Right lobe of liver (tissue), 6 donors: ENCODE data around the gene ANKFN1. TPM values are rescaled to one million over a fixed set of nuclear protein-coding genes. Genes with fewer than 3 reads are reported as not detected.

Experiments
- ATAC-seq, 4 donors: fragments of 200-7000 bp; cut with Tn5 transposase; one replicate each; pipeline ENCODE4 v1.9.1; 2020; ENCODE audit warnings: mild to moderate bottlenecking in 4 of 4, moderate library complexity in 4 of 4
- DNase-seq, 3 donors: peaks; one replicate each; pipeline ENCODE4 v3.0.0-alpha.2; 2020
- H3K27ac ChIP-seq, 3 donors: fragments of 200-600 bp; one replicate each; pipeline ENCODE4 v1.8.0; 2022
- H3K27me3 ChIP-seq, 2 donors: fragments of 200-600 bp; one replicate each; pipeline ENCODE4 v1.8.0; 2022
- H3K36me3 ChIP-seq, 4 donors: fragments of 200-600 bp; sonication (generic) in 1 of 4; one replicate each; pipeline versions ENCODE4 v1.5.1 to v1.8.0; 2017 to 2022; ENCODE audit warnings: control low read depth in 1 of 4
- H3K4me1 ChIP-seq, 4 donors: fragments of 200-600 bp; sonication (generic) in 1 of 4; one replicate each; pipeline versions ENCODE4 v1.5.1 to v1.8.0; 2017 to 2022; ENCODE audit warnings: control low read depth in 1 of 4
- H3K4me3 ChIP-seq, 3 donors: fragments of 200-600 bp; one replicate each; pipeline ENCODE4 v1.8.0; 2022
- H3K9me3 ChIP-seq, 4 donors: fragments of 200-600 bp; sonication (generic) in 1 of 4; one replicate each; pipeline versions ENCODE4 v1.5.1 to v1.8.0; 2017 to 2022; ENCODE audit warnings: control low read depth in 1 of 4
- POLR2A ChIP-seq: fragments of 450-650 bp; IDR thresholded peaks from one replicate; pipeline ENCODE4 v1.6.1; 2017; ENCODE audit warnings: antibody characterized with exemption, mild to moderate bottlenecking
- WGBS: methylation state at CpG from one replicate; pipeline ENCODE4 v1.1.6; 2018; ENCODE audit warnings: low coverage, low lambda C conversion rate; ENCODE audit not compliant: insufficient coverage; ENCODE audit errors: missing lambda C conversion rate; 5-methylcytosine and 5-hydroxymethylcytosine counted together
- intact Hi-C, 2 donors: fragments of 100-400 bp; cut with DNase I; formaldehyde crosslinking; loops; one replicate each; pipeline versions ENCODE4 v1.11.2 to v1.14.1; 2022
- total RNA-seq, 6 experiments: library from RNA; depleted of rRNA in 2 of 6; stranded (reverse); fragments of >200 nt in 2 of 6; fragmentation: NEBNext Ultra II Directional in 3 of 6; extraction: Animal tissue kit (Norgen Biotek cat#: 25700) in 3 of 6; gene quantifications; one replicate each; pipeline versions ENCODE4 v1.1.0 to v1.2.4, GENCODE V29; 2016 to 2023
- TF ChIP-seq, protein P1 (sequence below), 4 donors: fragments of 200-600 bp in 3 of 4; fragments of 450-650 bp in 1 of 4; IDR thresholded peaks; one replicate each; pipeline versions ENCODE4 v1.5.1 to v1.8.0; 2016 to 2022; ENCODE audit warnings: antibody characterized with exemption in 4 of 4, mild to moderate bottlenecking in 2 of 4
- donor health status: DM: no; HTN: yes; CAD: no.
- donor health status: DM: no; HTN: no; CAD: no.
- donor health status: DM: no; HTN: no; CAD: no.
- donor health status: DM: no; HTN: yes; CAD: no.
- donor health status: DM: no; HTN: yes; CAD: no.

Gene ANKFN1
- total RNA-seq, 6 experiments from 2014 or later = 0.11 TPM; not detected in 5

DNA sequence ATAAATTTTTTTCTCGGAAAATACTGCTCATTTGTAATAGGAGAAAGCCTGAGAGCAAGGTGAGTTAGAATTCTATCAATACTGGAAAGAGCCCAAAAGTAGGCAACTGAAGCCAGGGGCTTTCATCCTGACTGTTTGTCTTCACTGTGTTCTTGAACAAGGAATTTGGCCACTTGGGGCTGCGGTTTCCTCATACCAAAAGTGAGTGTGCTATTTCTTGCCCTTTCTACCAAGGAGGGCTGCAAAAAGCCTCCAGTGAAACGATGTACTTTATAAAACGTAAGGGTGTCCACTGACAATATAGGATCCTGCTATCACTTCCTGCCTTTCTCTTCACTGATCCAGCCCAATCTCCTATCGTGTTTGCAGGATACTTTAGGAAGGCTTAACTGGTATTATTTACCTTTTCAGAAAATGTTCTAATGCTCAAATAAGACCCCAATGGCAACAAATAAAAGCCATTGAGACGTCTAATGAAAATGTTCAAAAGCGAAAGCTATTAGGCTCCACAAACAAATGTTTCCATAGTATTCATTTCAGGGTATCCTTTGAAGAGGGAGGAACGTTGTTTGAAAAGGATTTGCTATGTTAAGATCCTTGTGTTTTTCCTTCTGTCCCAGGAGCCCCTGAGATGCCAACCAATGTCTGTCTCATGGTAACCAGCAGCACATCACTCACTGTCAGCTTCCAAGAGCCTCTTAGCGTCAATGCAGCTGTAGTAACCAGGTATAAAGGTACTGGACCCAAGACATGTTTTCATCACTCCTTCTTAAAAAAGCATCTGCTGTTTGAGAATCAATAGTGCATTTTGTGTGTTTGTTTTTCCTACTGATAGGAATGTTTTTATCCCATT, 220.9 kb downstream of the ANKFN1 start:
- intact Hi-C loops = no loop called here
- ATAC-seq = no peak
- WGBS = 40% methylated on average over 8 of the region's 9 CpGs
- Histone ChIP-seq H3K4me3 (no peak overlapping the region), H3K9me3 (no peaks in the 10 kb centered on the region), H3K4me1 (no peaks in the 10 kb centered on the region), H3K27ac (no peak overlapping the region), H3K27me3 (no peaks in the 10 kb centered on the region), H3K36me3 (no peaks in the 10 kb centered on the region)
- no peak for DNase-seq
- no peak for TF ChIP-seq POLR2A
- TF ChIP-seq, protein P1, sequence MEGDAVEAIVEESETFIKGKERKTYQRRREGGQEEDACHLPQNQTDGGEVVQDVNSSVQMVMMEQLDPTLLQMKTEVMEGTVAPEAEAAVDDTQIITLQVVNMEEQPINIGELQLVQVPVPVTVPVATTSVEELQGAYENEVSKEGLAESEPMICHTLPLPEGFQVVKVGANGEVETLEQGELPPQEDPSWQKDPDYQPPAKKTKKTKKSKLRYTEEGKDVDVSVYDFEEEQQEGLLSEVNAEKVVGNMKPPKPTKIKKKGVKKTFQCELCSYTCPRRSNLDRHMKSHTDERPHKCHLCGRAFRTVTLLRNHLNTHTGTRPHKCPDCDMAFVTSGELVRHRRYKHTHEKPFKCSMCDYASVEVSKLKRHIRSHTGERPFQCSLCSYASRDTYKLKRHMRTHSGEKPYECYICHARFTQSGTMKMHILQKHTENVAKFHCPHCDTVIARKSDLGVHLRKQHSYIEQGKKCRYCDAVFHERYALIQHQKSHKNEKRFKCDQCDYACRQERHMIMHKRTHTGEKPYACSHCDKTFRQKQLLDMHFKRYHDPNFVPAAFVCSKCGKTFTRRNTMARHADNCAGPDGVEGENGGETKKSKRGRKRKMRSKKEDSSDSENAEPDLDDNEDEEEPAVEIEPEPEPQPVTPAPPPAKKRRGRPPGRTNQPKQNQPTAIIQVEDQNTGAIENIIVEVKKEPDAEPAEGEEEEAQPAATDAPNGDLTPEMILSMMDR (IDR thresholded peaks at IDR 0.05) = no peak

DNA sequence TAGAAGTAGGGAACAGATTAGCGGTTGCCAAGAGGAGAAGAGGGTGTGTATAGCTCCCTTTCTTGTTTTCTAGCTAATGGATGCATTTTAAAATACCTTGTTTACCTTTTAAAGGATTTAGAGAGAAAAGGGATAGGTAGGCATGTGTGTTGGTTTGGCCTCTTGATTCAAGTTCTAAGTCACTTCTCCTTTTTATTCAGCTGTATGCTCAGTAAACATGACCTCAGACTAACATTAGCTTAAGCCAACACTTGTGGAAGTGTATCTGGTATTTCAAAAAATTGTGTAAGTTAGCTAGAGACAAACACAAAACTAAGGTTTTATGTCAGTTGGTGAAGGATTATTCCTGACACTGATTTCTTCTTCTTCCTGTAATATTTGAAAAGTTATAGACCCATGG, 236.1 kb downstream of the ANKFN1 start:
- no peaks in the 10 kb centered on the region for H3K4me1 ChIP-seq
- H3K9me3 ChIP-seq = no peaks in the 10 kb centered on the region
- H3K4me3 ChIP-seq = no peak overlapping the region
- H3K27ac ChIP-seq = no peak overlapping the region
- intact Hi-C loops = no loop called here
- no peaks in the 10 kb centered on the region for H3K36me3 ChIP-seq
- ATAC-seq (no peak), DNase-seq (no peak)
- TF ChIP-seq POLR2A = no peak
- TF ChIP-seq, protein P1 (IDR thresholded peaks at IDR 0.05) = no peak
- WGBS = 91% methylated on average over 1 of the region's 1 CpG
- no peaks in the 10 kb centered on the region for H3K27me3 ChIP-seq

DNA sequence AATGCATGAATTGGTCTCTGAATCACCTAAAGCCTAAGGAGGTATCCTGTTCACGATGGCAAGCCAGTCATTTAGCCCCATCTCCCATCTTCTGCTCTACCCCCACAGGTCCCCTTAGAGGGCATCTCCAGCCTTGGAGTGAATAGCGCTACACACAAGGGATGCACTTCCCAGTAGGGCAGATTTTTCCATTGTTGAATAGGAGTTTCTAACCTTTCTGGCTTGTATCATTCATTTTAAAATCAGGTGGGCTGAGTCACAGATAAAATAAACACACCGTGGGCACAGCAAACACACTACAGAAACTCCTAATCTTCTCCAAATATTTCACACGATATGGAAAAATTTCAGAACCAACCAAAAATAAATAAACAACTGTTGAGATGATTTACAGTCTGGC, 239.0 kb downstream of the ANKFN1 start:
- TF ChIP-seq POLR2A = no peak
- TF ChIP-seq, protein P1 (IDR thresholded peaks at IDR 0.05) = no peak
- H3K27me3 ChIP-seq = no peaks in the 10 kb centered on the region
- DNase-seq (no peak), ATAC-seq (no peak)
- WGBS = 49% methylated on average over 4 of the region's 4 CpGs
- H3K36me3 ChIP-seq = no peaks in the 10 kb centered on the region
- H3K9me3 ChIP-seq = no peaks in the 10 kb centered on the region
- H3K4me3 ChIP-seq = no peak overlapping the region
- no peaks in the 10 kb centered on the region for H3K4me1 ChIP-seq
- intact Hi-C loops = no loop called here
- H3K27ac ChIP-seq = no peak overlapping the region

DNA sequence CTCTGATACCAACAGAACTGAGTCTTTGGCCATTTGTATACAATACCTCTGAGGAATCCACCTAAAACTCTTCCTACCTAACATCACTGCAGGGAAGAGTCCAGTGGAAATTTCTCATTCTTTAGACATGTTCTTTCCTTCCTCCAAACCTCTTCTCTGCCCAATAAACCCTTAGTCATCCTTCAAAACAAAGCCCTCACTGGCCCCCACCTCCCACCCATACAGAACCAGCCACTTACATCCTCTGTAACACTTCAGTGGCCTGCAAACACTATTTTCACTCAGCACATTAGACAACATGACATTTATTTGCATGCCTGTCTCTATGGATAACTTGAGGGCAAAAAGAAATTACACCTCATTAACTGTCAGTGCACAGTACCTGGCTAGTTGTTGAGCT, 239.9 kb downstream of the ANKFN1 start:
- ATAC-seq (no peak), DNase-seq (no peak)
- intact Hi-C loops = no loop called here
- Histone ChIP-seq H3K27me3 (no peaks in the 10 kb centered on the region), H3K4me1 (no peaks in the 10 kb centered on the region), H3K27ac (no peak overlapping the region), H3K4me3 (no peak overlapping the region), H3K9me3 (no peaks in the 10 kb centered on the region), H3K36me3 (no peaks in the 10 kb centered on the region)
- no peak for TF ChIP-seq POLR2A
- TF ChIP-seq, protein P1 (IDR thresholded peaks at IDR 0.05) = no peak
